NB4 (cell line): ENCODE data around the gene CCDC137.
A peak's percentile ranks its signal among the peaks of the same experiment; 100 is the strongest.

Experiments used
- DNase-seq: peaks from one replicate; pipeline ENCODE4 v3.0.0; 2010; ENCODE audit warnings: low read depth
- H3K4me3 ChIP-seq: one replicate; pipeline ENCODE4 v1.5.1; 2011; ENCODE audit warnings: mild to moderate bottlenecking, low read depth, low read length, moderate library complexity
- MYC ChIP-seq: IDR thresholded peaks from 2 replicates; pipeline ENCODE4 v1.6.1; 2011; ENCODE audit warnings: low read depth, low read length
- POLR2A ChIP-seq: IDR thresholded peaks from 2 replicates; pipeline ENCODE4 v1.6.1; 2011; ENCODE audit warnings: mild to moderate bottlenecking; ENCODE audit not compliant: insufficient read length; ENCODE audit errors: extremely low read depth
- TF ChIP-seq, protein P1 (sequence below): IDR thresholded peaks from 2 replicates; pipeline ENCODE4 v1.6.1; 2011; ENCODE audit warnings: low read depth, low read length
- TF ChIP-seq, protein P2 (sequence below): IDR thresholded peaks from one replicate; pipeline ENCODE4 v1.5.1; 2012; ENCODE audit warnings: low read depth, low read length

CCDC137 gene

DNA sequence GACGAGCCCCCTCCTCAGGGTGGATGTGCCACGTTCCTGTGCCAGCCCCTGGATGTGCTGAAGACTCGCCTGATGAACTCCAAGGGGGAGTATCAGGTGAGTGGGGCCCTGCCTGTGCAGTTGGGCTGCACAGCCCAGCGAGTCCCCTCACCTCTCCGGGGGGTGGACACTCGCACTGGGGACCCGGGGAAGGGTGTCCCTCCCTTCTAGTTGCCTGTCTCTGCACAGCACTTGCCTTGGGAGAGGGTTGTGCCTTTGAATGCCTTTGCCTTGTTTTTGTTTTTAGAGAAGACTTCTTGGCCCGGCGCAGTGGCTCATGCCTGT is 51.2 kb downstream of the CCDC137 start:
- no peak for DNase-seq
- TF ChIP-seq POLR2A (no peak), MYC (no peak)
- TF ChIP-seq, protein P1, sequence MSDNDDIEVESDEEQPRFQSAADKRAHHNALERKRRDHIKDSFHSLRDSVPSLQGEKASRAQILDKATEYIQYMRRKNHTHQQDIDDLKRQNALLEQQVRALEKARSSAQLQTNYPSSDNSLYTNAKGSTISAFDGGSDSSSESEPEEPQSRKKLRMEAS = no peak
- TF ChIP-seq, protein P2, sequence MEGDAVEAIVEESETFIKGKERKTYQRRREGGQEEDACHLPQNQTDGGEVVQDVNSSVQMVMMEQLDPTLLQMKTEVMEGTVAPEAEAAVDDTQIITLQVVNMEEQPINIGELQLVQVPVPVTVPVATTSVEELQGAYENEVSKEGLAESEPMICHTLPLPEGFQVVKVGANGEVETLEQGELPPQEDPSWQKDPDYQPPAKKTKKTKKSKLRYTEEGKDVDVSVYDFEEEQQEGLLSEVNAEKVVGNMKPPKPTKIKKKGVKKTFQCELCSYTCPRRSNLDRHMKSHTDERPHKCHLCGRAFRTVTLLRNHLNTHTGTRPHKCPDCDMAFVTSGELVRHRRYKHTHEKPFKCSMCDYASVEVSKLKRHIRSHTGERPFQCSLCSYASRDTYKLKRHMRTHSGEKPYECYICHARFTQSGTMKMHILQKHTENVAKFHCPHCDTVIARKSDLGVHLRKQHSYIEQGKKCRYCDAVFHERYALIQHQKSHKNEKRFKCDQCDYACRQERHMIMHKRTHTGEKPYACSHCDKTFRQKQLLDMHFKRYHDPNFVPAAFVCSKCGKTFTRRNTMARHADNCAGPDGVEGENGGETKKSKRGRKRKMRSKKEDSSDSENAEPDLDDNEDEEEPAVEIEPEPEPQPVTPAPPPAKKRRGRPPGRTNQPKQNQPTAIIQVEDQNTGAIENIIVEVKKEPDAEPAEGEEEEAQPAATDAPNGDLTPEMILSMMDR = no peak
- H3K4me3 ChIP-seq = no peak overlapping the region

DNA sequence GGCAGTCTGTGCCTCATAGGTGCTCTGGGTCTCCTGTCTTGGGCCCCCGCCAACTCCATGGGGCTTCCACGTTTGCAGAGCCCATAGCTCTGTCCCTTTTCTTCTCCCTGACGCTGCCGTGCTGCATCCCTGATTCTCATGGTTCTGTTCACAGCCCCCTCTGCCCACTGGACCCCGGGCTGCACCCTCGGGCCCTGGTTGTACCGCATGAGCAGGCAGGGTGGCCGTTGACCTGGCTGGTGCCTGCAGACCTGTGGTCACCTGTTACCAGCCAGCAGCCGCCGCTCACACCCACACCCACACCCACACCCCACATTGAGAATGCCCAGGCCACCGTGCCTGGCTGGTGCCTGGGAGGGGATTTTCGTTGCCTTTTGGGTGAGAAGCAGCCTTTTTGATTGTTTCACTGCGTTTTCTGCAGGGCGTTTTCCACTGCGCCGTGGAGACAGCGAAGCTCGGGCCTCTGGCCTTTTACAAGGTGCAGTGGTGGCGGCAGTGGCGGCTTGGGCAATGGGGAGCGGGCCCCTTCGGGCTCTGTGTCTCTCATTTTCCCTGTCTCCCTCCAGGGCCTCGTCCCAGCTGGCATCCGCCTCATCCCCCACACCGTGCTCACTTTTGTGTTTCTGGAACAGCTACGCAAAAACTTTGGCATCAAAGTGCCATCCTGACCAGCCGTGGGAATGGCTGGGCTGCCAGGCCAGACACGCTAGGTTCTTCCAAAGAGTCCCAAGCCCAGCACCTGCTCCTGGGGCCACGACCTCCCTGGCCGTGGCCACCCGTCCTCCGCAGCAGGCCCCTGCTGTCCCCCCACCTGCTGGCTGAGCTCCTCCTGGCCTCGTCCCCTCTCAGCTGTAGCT is 53.1 kb downstream of the CCDC137 start:
- TF ChIP-seq POLR2A = no peak
- no peak for TF ChIP-seq MYC
- TF ChIP-seq, protein P1 = no peak
- TF ChIP-seq, protein P2 = no peak

GRCh38 chr17:81720267-81721071 is 53.9 kb downstream of the CCDC137 start:
- DNase-seq = peak; percentile 49

More for the DNA sequence above, 53.1 kb downstream of the CCDC137 start:
- H3K4me3 ChIP-seq = no peak overlapping the region
- DNase-seq = no peak

GRCh38 chr17:81722184-81723120 is 55.9 kb downstream of the CCDC137 start:
- DNase-seq = peak; percentile 42
- TF ChIP-seq, protein P2 = no peak
- TF ChIP-seq MYC = no peak
- TF ChIP-seq, protein P1 = no peak
- TF ChIP-seq POLR2A = no peak

More at GRCh38 chr17:81720267-81721071, 53.9 kb downstream of the CCDC137 start:
- TF ChIP-seq MYC (no peak), POLR2A (no peak)
- TF ChIP-seq, protein P2 = no peak
- TF ChIP-seq, protein P1 = no peak
- no peak overlapping the region for H3K4me3 ChIP-seq

More at GRCh38 chr17:81722184-81723120, 55.9 kb downstream of the CCDC137 start:
- H3K4me3 ChIP-seq = no peak overlapping the region
